ENCODE data around the gene MRTFB.

MRTFB gene

DNA sequence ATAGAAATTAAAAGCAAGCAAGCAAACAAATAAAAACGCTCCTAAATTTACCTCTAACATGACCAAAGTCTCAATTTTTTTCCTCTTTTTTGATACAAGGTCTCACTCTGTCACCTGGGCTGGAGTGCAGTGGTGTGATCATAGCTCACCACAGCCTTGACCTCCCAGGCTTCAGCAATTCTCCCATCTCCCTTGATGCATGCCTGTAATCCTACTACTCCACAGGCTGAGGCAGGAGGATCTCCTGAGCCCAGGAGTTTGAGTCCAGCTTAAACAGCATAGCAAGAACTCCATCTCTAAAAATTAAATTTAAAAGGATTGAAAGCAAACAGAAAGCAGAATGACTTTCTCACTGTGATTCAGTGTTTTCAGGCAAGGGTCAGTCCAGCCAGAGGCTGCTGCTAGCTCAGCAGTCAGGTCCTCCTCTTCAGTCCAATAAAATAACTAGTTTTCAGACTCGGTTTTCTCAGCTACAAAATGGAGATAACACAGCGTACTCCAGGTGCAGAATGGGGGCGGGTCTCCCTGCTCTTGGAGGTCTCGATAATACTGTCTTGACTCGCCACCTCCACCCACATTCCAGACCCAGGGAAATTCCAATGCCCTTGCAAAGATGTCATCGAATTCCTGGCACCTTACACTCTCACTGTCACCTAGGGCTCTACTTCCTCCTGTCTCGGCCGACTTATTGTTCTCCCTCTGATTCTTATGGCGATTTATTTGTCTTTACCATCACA, 20.7 kb upstream of the MRTFB start:
- Histone ChIP-seq H3K36me3 (ENCODE audit: insufficient read depth, low read length) (no peaks in the 10 kb centered on the region), H3K27me3 (ENCODE audit: insufficient read depth, low read length, poor library complexity) (peaks cover 8% of the 10 kb centered on the region), H3K4me2 (ENCODE audit: insufficient read depth, low read length) (no peak overlapping the region), H2AFZ (ENCODE audit: low read depth, low read length) (no peak overlapping the region), H3K4me3 (ENCODE audit: low read depth in 1 of 2, low read length in 2 of 2) (no peak overlapping the region), H3K79me2 (ENCODE audit: insufficient read depth, low read length) (no peaks in the 10 kb centered on the region), H4K20me1 (ENCODE audit: insufficient read depth, low read length) (no peaks in the 10 kb centered on the region), H3K9me3 (ENCODE audit: insufficient read depth, low read length, severe bottlenecking) (no peaks in the 10 kb centered on the region), H3K27ac (ENCODE audit: low read length) (no peak overlapping the region), H3K9ac (ENCODE audit: low read depth, low read length) (no peak overlapping the region), H3K4me1 (ENCODE audit: insufficient read depth, low read length) (no peaks in the 10 kb centered on the region)
- TF ChIP-seq EZH2 (IDR thresholded peaks at IDR 0.05; ENCODE audit: borderline replicate concordance, low read depth, low read length, severe bottlenecking), result no peak
- TF ChIP-seq, protein P1, sequence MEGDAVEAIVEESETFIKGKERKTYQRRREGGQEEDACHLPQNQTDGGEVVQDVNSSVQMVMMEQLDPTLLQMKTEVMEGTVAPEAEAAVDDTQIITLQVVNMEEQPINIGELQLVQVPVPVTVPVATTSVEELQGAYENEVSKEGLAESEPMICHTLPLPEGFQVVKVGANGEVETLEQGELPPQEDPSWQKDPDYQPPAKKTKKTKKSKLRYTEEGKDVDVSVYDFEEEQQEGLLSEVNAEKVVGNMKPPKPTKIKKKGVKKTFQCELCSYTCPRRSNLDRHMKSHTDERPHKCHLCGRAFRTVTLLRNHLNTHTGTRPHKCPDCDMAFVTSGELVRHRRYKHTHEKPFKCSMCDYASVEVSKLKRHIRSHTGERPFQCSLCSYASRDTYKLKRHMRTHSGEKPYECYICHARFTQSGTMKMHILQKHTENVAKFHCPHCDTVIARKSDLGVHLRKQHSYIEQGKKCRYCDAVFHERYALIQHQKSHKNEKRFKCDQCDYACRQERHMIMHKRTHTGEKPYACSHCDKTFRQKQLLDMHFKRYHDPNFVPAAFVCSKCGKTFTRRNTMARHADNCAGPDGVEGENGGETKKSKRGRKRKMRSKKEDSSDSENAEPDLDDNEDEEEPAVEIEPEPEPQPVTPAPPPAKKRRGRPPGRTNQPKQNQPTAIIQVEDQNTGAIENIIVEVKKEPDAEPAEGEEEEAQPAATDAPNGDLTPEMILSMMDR (IDR thresholded peaks at IDR 0.05; ENCODE audit: borderline replicate concordance, extremely low read depth, low read length, poor library complexity, severe bottlenecking), result no peak
- DNase-seq (no peak), ATAC-seq (ENCODE audit: insufficient read depth, low read depth) (no peak)

DNA sequence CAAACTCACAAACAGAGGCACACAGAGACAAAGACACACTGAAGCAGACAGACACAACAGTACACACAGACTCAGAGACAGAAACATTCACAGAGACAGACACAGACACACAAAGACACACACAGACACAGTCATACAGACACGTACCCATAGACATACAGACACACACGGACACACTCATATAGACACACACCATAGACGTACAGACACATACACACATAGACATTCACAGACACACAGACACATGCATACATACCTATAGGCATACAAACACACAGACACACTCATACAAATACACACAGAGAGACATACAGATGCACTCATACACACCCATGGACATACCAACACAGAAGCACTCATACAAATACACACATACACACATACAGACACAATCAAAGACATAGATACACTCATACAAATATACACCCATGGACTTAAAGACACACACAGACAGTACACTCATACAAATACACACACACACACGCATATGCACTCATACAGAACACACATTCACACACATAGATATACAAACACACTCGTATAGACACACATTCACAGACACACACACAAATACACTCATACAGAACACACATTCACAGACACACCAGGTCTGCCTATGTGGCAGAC, 19.9 kb upstream of the MRTFB start:
- Histone ChIP-seq H3K36me3 (ENCODE audit: insufficient read depth, low read length) (no peaks in the 10 kb centered on the region), H2AFZ (ENCODE audit: low read depth, low read length) (no peak overlapping the region), H3K9ac (ENCODE audit: low read depth, low read length) (no peak overlapping the region), H3K79me2 (ENCODE audit: insufficient read depth, low read length) (no peaks in the 10 kb centered on the region), H3K4me2 (ENCODE audit: insufficient read depth, low read length) (no peak overlapping the region), H3K4me3 (ENCODE audit: low read depth in 1 of 2, low read length in 2 of 2) (no peak overlapping the region), H4K20me1 (ENCODE audit: insufficient read depth, low read length) (no peaks in the 10 kb centered on the region), H3K4me1 (ENCODE audit: insufficient read depth, low read length) (no peaks in the 10 kb centered on the region), H3K9me3 (ENCODE audit: insufficient read depth, low read length, severe bottlenecking) (no peaks in the 10 kb centered on the region), H3K27ac (ENCODE audit: low read length) (no peak overlapping the region), H3K27me3 (ENCODE audit: insufficient read depth, low read length, poor library complexity) (peaks cover 8% of the 10 kb centered on the region)
- DNase-seq (no peak), ATAC-seq (ENCODE audit: insufficient read depth, low read depth) (no peak)
- no peak for TF ChIP-seq EZH2 (IDR thresholded peaks at IDR 0.05; ENCODE audit: borderline replicate concordance, low read depth, low read length, severe bottlenecking)
- TF ChIP-seq, protein P1 (IDR thresholded peaks at IDR 0.05; ENCODE audit: borderline replicate concordance, extremely low read depth, low read length, poor library complexity, severe bottlenecking), result no peak

DNA sequence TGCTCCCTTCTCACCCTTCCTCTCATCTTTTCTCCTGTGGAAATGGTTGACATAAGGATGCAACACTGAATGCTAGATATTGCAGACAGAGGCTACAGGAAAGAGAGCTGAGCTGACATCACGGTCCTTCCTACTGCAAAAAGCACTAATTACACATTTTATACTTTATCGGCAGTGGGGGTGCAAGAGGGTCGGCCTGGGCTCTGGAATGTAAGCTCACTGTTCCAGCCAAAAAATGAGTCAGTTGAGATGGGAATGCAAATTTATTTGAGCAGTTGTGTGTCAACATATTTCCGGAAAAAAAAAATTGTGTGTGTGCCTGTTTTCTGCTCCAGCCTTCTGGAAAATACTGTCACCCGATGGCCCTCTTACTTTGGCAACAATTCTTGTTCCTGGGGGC, 14.1 kb upstream of the MRTFB start:
- no peak overlapping the region for H2AFZ ChIP-seq (ENCODE audit: low read depth, low read length)
- no peak overlapping the region for H3K4me2 ChIP-seq (ENCODE audit: insufficient read depth, low read length)
- DNase-seq, result no peak
- no peak overlapping the region for H3K27ac ChIP-seq (ENCODE audit: low read length)
- H3K9me3 ChIP-seq (ENCODE audit: insufficient read depth, low read length, severe bottlenecking), result no peaks in the 10 kb centered on the region
- H3K27me3 ChIP-seq (ENCODE audit: insufficient read depth, low read length, poor library complexity), result peaks cover 4% of the 10 kb centered on the region
- H3K4me1 ChIP-seq (ENCODE audit: insufficient read depth, low read length), result no peaks in the 10 kb centered on the region
- no peaks in the 10 kb centered on the region for H3K79me2 ChIP-seq (ENCODE audit: insufficient read depth, low read length)
- no peaks in the 10 kb centered on the region for H3K36me3 ChIP-seq (ENCODE audit: insufficient read depth, low read length)
- no peak for ATAC-seq (ENCODE audit: insufficient read depth, low read depth)
- no peak overlapping the region for H3K9ac ChIP-seq (ENCODE audit: low read depth, low read length)
- no peak overlapping the region for H3K4me3 ChIP-seq (ENCODE audit: low read depth in 1 of 2, low read length in 2 of 2)
- TF ChIP-seq, protein P1 (IDR thresholded peaks at IDR 0.05; ENCODE audit: borderline replicate concordance, extremely low read depth, low read length, poor library complexity, severe bottlenecking), result no peak
- no peak for TF ChIP-seq EZH2 (IDR thresholded peaks at IDR 0.05; ENCODE audit: borderline replicate concordance, low read depth, low read length, severe bottlenecking)
- H4K20me1 ChIP-seq (ENCODE audit: insufficient read depth, low read length), result no peaks in the 10 kb centered on the region
